Astrocyte of the cerebellum (primary cell): Measurements from ENCODE around the gene RECQL.
"Not testable (repeated sequence)": the region's sequence is repeated elsewhere in the genome, so short reads cannot be mapped to it uniquely, and the experiment has no call there.

Experiments
- DNase-seq: peaks from one replicate; pipeline ENCODE4 v3.0.0-alpha.2; 2011; ENCODE audit warnings: low read depth
- H3K4me3 ChIP-seq: 2 replicates; pipeline ENCODE4 v1.5.1; 2011; ENCODE audit warnings: mild to moderate bottlenecking, low read depth, low read length, moderate library complexity
- CTCF ChIP-seq: IDR thresholded peaks from 2 replicates; pipeline ENCODE4 v1.5.1; 2012; ENCODE audit warnings: low read length, low read depth, moderate library complexity, mild to moderate bottlenecking; ENCODE audit errors: missing control alignments
- in situ Hi-C: cut with HindIII; loops from 2 replicates; pipeline ENCODE4 v1.10.0; 2017; ENCODE audit warnings: low sequenced_read_pairs

The RECQL gene

GRCh38 chr12:21471294-21471693 is 30.1 kb downstream of the RECQL start:
- no peak for TF ChIP-seq CTCF
- no peak overlapping the region for H3K4me3 ChIP-seq
- in situ Hi-C loops: no loop called here
- DNase-seq: no peak

GRCh38 chr12:21467334-21467733 is 34.1 kb downstream of the RECQL start:
- H3K4me3 ChIP-seq, in situ Hi-C loops, DNase-seq: not testable (repeated sequence)

GRCh38 chr12:21459474-21459873 is 42.0 kb downstream of the RECQL start:
- H3K4me3 ChIP-seq: no peak overlapping the region
- in situ Hi-C loops: no loop called here
- no peak for DNase-seq
- TF ChIP-seq CTCF: no peak

- in situ Hi-C loops: no loop called here
- no peak for DNase-seq
- no peak for TF ChIP-seq CTCF
- no peak overlapping the region for H3K4me3 ChIP-seq
These were observed 45.1 kb downstream of the RECQL start for GRCh38 chr12:21456291-21456780.

GRCh38 chr12:21453312-21453852 is 48.1 kb downstream of the RECQL start:
- no peak for TF ChIP-seq CTCF
- H3K4me3 ChIP-seq: no peak overlapping the region
- in situ Hi-C loops: no loop called here
- no peak for DNase-seq

- TF ChIP-seq CTCF: no peak
- no peak overlapping the region for H3K4me3 ChIP-seq
- peak; percentile 0 for DNase-seq
- in situ Hi-C loops: no loop called here
These were observed 49.9 kb downstream of the RECQL start for GRCh38 chr12:21451529-21451928.

GRCh38 chr12:21444193-21445146 is 57.0 kb downstream of the RECQL start:
- in situ Hi-C loops: no loop called here
- no peak for DNase-seq
- H3K4me3 ChIP-seq: no peak overlapping the region
- no peak for TF ChIP-seq CTCF
